Duodenal mucosa (tissue), 2 donors: Measurements from ENCODE around the gene HAS3.
"Not testable (repeated sequence)": the region's sequence is repeated elsewhere in the genome, so short reads cannot be mapped to it uniquely, and the experiment has no call there.

Source experiments
- H3K27ac ChIP-seq: one replicate; pipeline ENCODE4 v1.7.0; 2013; ENCODE audit warnings: low read depth, low read length
- H3K27me3 ChIP-seq, 2 donors: one replicate each; pipeline ENCODE4 v1.7.0; 2013; ENCODE audit warnings: low read length in 2 of 2, control low read depth in 1 of 2; ENCODE audit not compliant: insufficient read depth in 2 of 2, control insufficient read depth in 1 of 2
- H3K36me3 ChIP-seq, 2 donors: one replicate each; pipeline ENCODE4 v1.7.0; 2013; ENCODE audit warnings: low read length in 2 of 2, control low read depth in 1 of 2; ENCODE audit not compliant: insufficient read depth in 2 of 2, control insufficient read depth in 1 of 2
- H3K4me1 ChIP-seq, 2 donors: one replicate each; pipeline ENCODE4 v1.7.0; 2013; ENCODE audit warnings: low read length in 2 of 2, control low read depth in 1 of 2; ENCODE audit not compliant: insufficient read depth in 2 of 2, control insufficient read depth in 1 of 2
- H3K4me3 ChIP-seq, 2 donors: one replicate each; pipeline ENCODE4 v1.7.0; 2013; ENCODE audit warnings: low read length in 2 of 2, low read depth in 1 of 2
- H3K9ac ChIP-seq, 2 donors: one replicate each; pipeline ENCODE4 v1.7.0; 2013; ENCODE audit warnings: low read length in 2 of 2, low read depth in 1 of 2
- H3K9me3 ChIP-seq, 2 donors: one replicate each; pipeline ENCODE4 v1.7.0; 2013; ENCODE audit warnings: low read length in 2 of 2, control low read depth in 1 of 2; ENCODE audit not compliant: control insufficient read depth in 1 of 2

HAS3 gene

GRCh38 chr16:69126221-69126620, 20.8 kb downstream of the HAS3 start:
- H3K4me3 ChIP-seq, result no peak overlapping the region
- peaks cover 4 to 5% of the 10 kb centered on the region in 2 donors for H3K36me3 ChIP-seq
- no peaks in the 10 kb centered on the region for H3K27me3 ChIP-seq
- no peaks in the 10 kb centered on the region for H3K9me3 ChIP-seq
- peaks cover 10 to 15% of the 10 kb centered on the region in 2 donors for H3K4me1 ChIP-seq
- no peak overlapping the region for H3K9ac ChIP-seq
- H3K27ac ChIP-seq, result no peak overlapping the region

- H3K4me1 ChIP-seq, result peaks cover 11 to 15% of the 10 kb centered on the region in 2 donors
- H3K4me3 ChIP-seq, H3K36me3 ChIP-seq, H3K27ac ChIP-seq, H3K9ac ChIP-seq, H3K27me3 ChIP-seq, H3K9me3 ChIP-seq: not testable (repeated sequence)
Observed at GRCh38 chr16:69126801-69127200, 21.3 kb downstream of the HAS3 start.

GRCh38 chr16:69127966-69128510, 22.6 kb downstream of the HAS3 start:
- no peak overlapping the region for H3K4me3 ChIP-seq
- no peak overlapping the region for H3K27ac ChIP-seq
- H3K36me3 ChIP-seq, result peaks cover 2 to 4% of the 10 kb centered on the region in 2 donors
- no peaks in the 10 kb centered on the region for H3K27me3 ChIP-seq
- peaks cover 12 to 17% of the 10 kb centered on the region in 2 donors for H3K4me1 ChIP-seq
- no peaks in the 10 kb centered on the region for H3K9me3 ChIP-seq
- no peak overlapping the region for H3K9ac ChIP-seq

- Histone ChIP-seq H3K9ac (no peak overlapping the region), H3K36me3 (peaks cover 2 to 4% of the 10 kb centered on the region in 2 donors), H3K27me3 (no peaks in the 10 kb centered on the region), H3K4me3 (peak overlapping the region in 1 of 2 donors; percentile 14), H3K27ac (no peak overlapping the region), H3K4me1 (peaks cover 24% of the 10 kb centered on the region in 2 donors), H3K9me3 (no peaks in the 10 kb centered on the region)
Observed at GRCh38 chr16:69130461-69130860, 25.0 kb downstream of the HAS3 start.

GRCh38 chr16:69131167-69131838, 25.9 kb downstream of the HAS3 start:
- no peaks in the 10 kb centered on the region for H3K27me3 ChIP-seq
- peak overlapping the region; percentile 76 for H3K27ac ChIP-seq
- peak overlapping the region; percentile 79 to 98 for H3K9ac ChIP-seq
- peaks cover 24% of the 10 kb centered on the region in 2 donors for H3K4me1 ChIP-seq
- H3K9me3 ChIP-seq, result no peaks in the 10 kb centered on the region
- H3K4me3 ChIP-seq, result peak overlapping the region; percentile 89 to 91
- H3K36me3 ChIP-seq, result peaks cover under 1 to 2% of the 10 kb centered on the region in 2 donors

GRCh38 chr16:69131839-69132423, 26.5 kb downstream of the HAS3 start:
- Histone ChIP-seq H3K36me3 (peaks cover 0 to 2% of the 10 kb centered on the region in 2 donors), H3K27me3 (no peaks in the 10 kb centered on the region), H3K4me1 (peaks cover 24% of the 10 kb centered on the region in 2 donors), H3K9ac (peak overlapping the region; percentile 79 to 98), H3K27ac (peak overlapping the region; percentile 85), H3K9me3 (no peaks in the 10 kb centered on the region), H3K4me3 (peak overlapping the region; percentile 89 to 91)

GRCh38 chr16:69132424-69133252, 27.2 kb downstream of the HAS3 start, which contains the start of the genes CHTF8 and UTP4:
TSS of gene CHTF8 (minus strand) at chr16:69132588. CDS start at chr16:69121458, 11,130 bp downstream.
TSS of gene UTP4 (plus strand) at chr16:69132649. CDS start at chr16:69133460, 811 bp downstream.
- Histone ChIP-seq H3K27me3 (no peaks in the 10 kb centered on the region), H3K27ac (peak within 1 kb of the TSS; percentile 85), H3K4me3 (peak within 1 kb of the TSS; percentile 89 to 91), H3K9me3 (no peaks in the 10 kb centered on the region), H3K9ac (peak within 1 kb of the TSS; percentile 85 to 98), H3K4me1 (peaks cover 24% of the 10 kb centered on the region in 2 donors), H3K36me3 (peaks cover 2 to 6% of the 10 kb centered on the region in 2 donors)

- Histone ChIP-seq H3K9ac (peak overlapping the region; percentile 69 to 85), H3K4me3 (peak overlapping the region; percentile 88 to 91), H3K27me3 (no peaks in the 10 kb centered on the region), H3K36me3 (peaks cover 6 to 8% of the 10 kb centered on the region in 2 donors), H3K4me1 (peaks cover 24% of the 10 kb centered on the region in 2 donors), H3K9me3 (no peaks in the 10 kb centered on the region), H3K27ac (no peak overlapping the region)
Observed at GRCh38 chr16:69133373-69133954, 28.0 kb downstream of the HAS3 start.

- Histone ChIP-seq H3K27ac (no peak overlapping the region), H3K9ac (no peak overlapping the region), H3K27me3 (no peaks in the 10 kb centered on the region), H3K4me3 (no peak overlapping the region), H3K9me3 (no peaks in the 10 kb centered on the region), H3K4me1 (peaks cover 6% of the 10 kb centered on the region in 2 donors), H3K36me3 (peaks cover 25 to 44% of the 10 kb centered on the region in 2 donors)
Observed at GRCh38 chr16:69138608-69139007, 33.2 kb downstream of the HAS3 start.
